GM23338 (cell line): ENCODE measurements around the gene ERBB4.
A peak's percentile ranks its signal among the peaks of the same experiment; 100 is the strongest.

Source experiments
- CREB1 ChIP-seq: fragments of 250-450 bp; sonication (Bioruptor Pico); IDR thresholded peaks from 2 replicates; pipeline ENCODE4 v1.5.0; 2020; ENCODE audit warnings: low read depth, mild to moderate bottlenecking, moderate library complexity
- EZH2 ChIP-seq: fragments of 200-600 bp; sonication (generic); IDR thresholded peaks from one replicate; pipeline ENCODE4 v1.8.0; 2017; ENCODE audit warnings: antibody characterized with exemption, mild to moderate bottlenecking, low read depth; ENCODE audit not compliant: unreplicated experiment
- EZH2phosphoT487 ChIP-seq: fragments of 200-600 bp; sonication (generic); IDR thresholded peaks from one replicate; pipeline ENCODE4 v1.8.1; 2018; ENCODE audit warnings: antibody characterized with exemption; ENCODE audit not compliant: unreplicated experiment
- JUNB ChIP-seq: IDR thresholded peaks from one replicate; pipeline ENCODE4 v1.6.1; 2016; ENCODE audit warnings: antibody characterized with exemption; ENCODE audit not compliant: unreplicated experiment
- NANOG ChIP-seq: IDR thresholded peaks from 2 replicates; pipeline ENCODE4 v1.6.1; 2016; ENCODE audit warnings: antibody characterized with exemption, borderline replicate concordance
- POLR2AphosphoS5 ChIP-seq: IDR thresholded peaks from 2 replicates; pipeline ENCODE4 v1.6.1; 2016; ENCODE audit warnings: antibody characterized with exemption, low read depth
- STAT1 ChIP-seq: IDR thresholded peaks from one replicate; pipeline ENCODE4 v1.6.1; 2016; ENCODE audit warnings: antibody characterized with exemption; ENCODE audit not compliant: unreplicated experiment
- ZNF114 ChIP-seq: fragments of 250-450 bp; sonication (Bioruptor Pico); IDR thresholded peaks from 2 replicates; pipeline ENCODE4 v1.5.0; 2020; ENCODE audit warnings: mild to moderate bottlenecking, moderate library complexity
- ZNF331 ChIP-seq: fragments of 250-450 bp; sonication (Bioruptor Pico); IDR thresholded peaks from 2 replicates; pipeline ENCODE4 v1.5.0; 2020; ENCODE audit warnings: low read depth, mild to moderate bottlenecking, moderate library complexity
- TF ChIP-seq, protein P1 (sequence below), 2 experiments: fragments of 200-600 bp in 1 of 2; sonication (generic) in 1 of 2; conservative IDR thresholded peaks; 2 replicates each; pipeline versions ENCODE4 v1.5.1 to v1.6.1; 2016 to 2017; ENCODE audit warnings: antibody characterized with exemption in 2 of 2, low read depth in 2 of 2, mild to moderate bottlenecking in 2 of 2, moderate library complexity in 1 of 2
- TF ChIP-seq, protein P2 (sequence below): IDR thresholded peaks from one replicate; pipeline ENCODE4 v1.6.1; 2018; ENCODE audit warnings: antibody characterized with exemption; ENCODE audit not compliant: unreplicated experiment
- TF ChIP-seq, protein P3 (sequence below): IDR thresholded peaks from 2 replicates; pipeline ENCODE4 v1.6.1; 2016; ENCODE audit warnings: antibody characterized with exemption
- TF ChIP-seq, protein P4 (sequence below): fragments of 250-450 bp; sonication (Bioruptor Pico); IDR thresholded peaks from 2 replicates; pipeline ENCODE4 v1.5.0; 2020; ENCODE audit warnings: mild to moderate bottlenecking, moderate library complexity

DNA sequence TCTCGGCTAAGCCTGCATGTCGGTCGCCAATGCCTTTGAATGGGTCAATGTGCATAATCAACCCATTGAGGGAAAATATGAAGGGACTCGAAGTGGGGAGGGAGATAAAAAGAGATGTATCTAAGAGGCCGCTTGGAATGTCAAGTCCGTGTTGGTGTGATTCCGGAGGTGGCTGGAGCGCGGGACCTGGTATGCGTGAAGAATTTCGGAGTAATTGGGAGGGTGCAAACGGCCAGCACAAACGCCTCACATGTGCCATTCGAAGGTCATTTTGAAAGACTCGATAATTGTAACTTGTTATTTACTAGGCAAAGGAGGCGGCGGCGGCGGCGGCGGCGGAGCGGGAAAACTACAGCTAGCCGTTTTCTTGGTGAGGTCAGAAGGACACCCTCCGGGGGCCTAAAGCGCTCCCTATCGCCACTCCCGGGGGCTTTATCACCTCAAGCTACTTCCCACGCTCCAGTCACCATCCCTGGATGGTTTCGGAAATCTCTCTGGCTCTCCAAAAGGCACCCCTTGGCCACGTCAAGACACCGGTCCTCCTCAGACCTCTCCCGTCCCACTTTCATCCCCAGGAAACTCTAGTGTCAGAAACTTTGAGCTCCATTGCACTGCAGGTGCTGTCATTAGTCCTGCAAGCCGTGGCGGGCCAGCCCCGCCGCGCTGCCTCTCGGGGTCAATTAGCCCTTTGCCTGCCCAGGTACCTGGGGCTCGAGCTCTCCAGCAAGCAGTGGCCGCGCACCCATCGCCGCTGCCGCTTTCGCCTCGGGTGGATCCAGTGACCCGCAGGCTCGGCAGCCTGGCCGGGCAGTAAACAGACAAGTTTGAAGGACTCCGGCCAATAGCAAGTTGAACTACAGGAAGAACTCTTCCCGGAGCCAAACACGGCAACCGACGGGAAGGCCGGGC lies 1.5 kb downstream of the ERBB4 start:
- TF ChIP-seq, protein P1, sequence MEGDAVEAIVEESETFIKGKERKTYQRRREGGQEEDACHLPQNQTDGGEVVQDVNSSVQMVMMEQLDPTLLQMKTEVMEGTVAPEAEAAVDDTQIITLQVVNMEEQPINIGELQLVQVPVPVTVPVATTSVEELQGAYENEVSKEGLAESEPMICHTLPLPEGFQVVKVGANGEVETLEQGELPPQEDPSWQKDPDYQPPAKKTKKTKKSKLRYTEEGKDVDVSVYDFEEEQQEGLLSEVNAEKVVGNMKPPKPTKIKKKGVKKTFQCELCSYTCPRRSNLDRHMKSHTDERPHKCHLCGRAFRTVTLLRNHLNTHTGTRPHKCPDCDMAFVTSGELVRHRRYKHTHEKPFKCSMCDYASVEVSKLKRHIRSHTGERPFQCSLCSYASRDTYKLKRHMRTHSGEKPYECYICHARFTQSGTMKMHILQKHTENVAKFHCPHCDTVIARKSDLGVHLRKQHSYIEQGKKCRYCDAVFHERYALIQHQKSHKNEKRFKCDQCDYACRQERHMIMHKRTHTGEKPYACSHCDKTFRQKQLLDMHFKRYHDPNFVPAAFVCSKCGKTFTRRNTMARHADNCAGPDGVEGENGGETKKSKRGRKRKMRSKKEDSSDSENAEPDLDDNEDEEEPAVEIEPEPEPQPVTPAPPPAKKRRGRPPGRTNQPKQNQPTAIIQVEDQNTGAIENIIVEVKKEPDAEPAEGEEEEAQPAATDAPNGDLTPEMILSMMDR (conservative IDR thresholded peaks at IDR 0.05; ENCODE audit: low read depth in 2 of 2) = no peak
- TF ChIP-seq EZH2 (peak; percentile 57), POLR2AphosphoS5 (no peak), JUNB (no peak), CREB1 (CRISPR knock-in tag) (no peak), EZH2phosphoT487 (no peak), ZNF331 (no peak), ZNF114 (CRISPR knock-in tag) (no peak), NANOG (no peak), STAT1 (no peak)
- TF ChIP-seq, protein P2, sequence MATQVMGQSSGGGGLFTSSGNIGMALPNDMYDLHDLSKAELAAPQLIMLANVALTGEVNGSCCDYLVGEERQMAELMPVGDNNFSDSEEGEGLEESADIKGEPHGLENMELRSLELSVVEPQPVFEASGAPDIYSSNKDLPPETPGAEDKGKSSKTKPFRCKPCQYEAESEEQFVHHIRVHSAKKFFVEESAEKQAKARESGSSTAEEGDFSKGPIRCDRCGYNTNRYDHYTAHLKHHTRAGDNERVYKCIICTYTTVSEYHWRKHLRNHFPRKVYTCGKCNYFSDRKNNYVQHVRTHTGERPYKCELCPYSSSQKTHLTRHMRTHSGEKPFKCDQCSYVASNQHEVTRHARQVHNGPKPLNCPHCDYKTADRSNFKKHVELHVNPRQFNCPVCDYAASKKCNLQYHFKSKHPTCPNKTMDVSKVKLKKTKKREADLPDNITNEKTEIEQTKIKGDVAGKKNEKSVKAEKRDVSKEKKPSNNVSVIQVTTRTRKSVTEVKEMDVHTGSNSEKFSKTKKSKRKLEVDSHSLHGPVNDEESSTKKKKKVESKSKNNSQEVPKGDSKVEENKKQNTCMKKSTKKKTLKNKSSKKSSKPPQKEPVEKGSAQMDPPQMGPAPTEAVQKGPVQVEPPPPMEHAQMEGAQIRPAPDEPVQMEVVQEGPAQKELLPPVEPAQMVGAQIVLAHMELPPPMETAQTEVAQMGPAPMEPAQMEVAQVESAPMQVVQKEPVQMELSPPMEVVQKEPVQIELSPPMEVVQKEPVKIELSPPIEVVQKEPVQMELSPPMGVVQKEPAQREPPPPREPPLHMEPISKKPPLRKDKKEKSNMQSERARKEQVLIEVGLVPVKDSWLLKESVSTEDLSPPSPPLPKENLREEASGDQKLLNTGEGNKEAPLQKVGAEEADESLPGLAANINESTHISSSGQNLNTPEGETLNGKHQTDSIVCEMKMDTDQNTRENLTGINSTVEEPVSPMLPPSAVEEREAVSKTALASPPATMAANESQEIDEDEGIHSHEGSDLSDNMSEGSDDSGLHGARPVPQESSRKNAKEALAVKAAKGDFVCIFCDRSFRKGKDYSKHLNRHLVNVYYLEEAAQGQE = no peak
- TF ChIP-seq, protein P3, sequence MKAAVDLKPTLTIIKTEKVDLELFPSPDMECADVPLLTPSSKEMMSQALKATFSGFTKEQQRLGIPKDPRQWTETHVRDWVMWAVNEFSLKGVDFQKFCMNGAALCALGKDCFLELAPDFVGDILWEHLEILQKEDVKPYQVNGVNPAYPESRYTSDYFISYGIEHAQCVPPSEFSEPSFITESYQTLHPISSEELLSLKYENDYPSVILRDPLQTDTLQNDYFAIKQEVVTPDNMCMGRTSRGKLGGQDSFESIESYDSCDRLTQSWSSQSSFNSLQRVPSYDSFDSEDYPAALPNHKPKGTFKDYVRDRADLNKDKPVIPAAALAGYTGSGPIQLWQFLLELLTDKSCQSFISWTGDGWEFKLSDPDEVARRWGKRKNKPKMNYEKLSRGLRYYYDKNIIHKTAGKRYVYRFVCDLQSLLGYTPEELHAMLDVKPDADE = no peak
- TF ChIP-seq, protein P4, sequence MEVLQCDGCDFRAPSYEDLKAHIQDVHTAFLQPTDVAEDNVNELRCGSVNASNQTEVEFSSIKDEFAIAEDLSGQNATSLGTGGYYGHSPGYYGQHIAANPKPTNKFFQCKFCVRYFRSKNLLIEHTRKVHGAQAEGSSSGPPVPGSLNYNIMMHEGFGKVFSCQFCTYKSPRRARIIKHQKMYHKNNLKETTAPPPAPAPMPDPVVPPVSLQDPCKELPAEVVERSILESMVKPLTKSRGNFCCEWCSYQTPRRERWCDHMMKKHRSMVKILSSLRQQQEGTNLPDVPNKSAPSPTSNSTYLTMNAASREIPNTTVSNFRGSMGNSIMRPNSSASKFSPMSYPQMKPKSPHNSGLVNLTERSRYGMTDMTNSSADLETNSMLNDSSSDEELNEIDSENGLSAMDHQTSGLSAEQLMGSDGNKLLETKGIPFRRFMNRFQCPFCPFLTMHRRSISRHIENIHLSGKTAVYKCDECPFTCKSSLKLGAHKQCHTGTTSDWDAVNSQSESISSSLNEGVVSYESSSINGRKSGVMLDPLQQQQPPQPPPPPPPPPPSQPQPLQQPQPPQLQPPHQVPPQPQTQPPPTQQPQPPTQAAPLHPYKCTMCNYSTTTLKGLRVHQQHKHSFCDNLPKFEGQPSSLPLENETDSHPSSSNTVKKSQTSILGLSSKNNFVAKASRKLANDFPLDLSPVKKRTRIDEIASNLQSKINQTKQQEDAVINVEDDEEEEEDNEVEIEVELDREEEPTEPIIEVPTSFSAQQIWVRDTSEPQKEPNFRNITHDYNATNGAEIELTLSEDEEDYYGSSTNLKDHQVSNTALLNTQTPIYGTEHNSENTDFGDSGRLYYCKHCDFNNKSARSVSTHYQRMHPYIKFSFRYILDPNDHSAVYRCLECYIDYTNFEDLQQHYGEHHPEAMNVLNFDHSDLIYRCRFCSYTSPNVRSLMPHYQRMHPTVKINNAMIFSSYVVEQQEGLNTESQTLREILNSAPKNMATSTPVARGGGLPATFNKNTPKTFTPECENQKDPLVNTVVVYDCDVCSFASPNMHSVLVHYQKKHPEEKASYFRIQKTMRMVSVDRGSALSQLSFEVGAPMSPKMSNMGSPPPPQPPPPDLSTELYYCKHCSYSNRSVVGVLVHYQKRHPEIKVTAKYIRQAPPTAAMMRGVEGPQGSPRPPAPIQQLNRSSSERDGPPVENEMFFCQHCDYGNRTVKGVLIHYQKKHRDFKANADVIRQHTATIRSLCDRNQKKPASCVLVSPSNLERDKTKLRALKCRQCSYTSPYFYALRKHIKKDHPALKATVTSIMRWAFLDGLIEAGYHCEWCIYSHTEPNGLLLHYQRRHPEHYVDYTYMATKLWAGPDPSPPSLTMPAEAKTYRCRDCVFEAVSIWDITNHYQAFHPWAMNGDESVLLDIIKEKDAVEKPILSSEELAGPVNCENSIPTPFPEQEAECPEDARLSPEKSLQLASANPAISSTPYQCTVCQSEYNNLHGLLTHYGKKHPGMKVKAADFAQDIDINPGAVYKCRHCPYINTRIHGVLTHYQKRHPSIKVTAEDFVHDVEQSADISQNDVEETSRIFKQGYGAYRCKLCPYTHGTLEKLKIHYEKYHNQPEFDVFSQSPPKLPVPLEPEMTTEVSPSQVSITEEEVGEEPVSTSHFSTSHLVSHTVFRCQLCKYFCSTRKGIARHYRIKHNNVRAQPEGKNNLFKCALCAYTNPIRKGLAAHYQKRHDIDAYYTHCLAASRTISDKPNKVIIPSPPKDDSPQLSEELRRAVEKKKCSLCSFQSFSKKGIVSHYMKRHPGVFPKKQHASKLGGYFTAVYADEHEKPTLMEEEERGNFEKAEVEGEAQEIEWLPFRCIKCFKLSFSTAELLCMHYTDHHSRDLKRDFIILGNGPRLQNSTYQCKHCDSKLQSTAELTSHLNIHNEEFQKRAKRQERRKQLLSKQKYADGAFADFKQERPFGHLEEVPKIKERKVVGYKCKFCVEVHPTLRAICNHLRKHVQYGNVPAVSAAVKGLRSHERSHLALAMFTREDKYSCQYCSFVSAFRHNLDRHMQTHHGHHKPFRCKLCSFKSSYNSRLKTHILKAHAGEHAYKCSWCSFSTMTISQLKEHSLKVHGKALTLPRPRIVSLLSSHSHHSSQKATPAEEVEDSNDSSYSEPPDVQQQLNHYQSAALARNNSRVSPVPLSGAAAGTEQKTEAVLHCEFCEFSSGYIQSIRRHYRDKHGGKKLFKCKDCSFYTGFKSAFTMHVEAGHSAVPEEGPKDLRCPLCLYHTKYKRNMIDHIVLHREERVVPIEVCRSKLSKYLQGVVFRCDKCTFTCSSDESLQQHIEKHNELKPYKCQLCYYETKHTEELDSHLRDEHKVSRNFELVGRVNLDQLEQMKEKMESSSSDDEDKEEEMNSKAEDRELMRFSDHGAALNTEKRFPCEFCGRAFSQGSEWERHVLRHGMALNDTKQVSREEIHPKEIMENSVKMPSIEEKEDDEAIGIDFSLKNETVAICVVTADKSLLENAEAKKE (CRISPR knock-in tag) = no peak
